Embryonic facial prominence (tissue), 1 donor: ENCODE data around the gene HS2ST1.
"Not testable (repeated sequence)": the region's sequence is repeated elsewhere in the genome, so short reads cannot be mapped to it uniquely, and the experiment has no call there.

Source experiments
- DNase-seq: peaks from one replicate; pipeline ENCODE4 v3.0.0-alpha.2; 2016; ENCODE audit errors: extremely low spot score

HS2ST1 gene

DNA sequence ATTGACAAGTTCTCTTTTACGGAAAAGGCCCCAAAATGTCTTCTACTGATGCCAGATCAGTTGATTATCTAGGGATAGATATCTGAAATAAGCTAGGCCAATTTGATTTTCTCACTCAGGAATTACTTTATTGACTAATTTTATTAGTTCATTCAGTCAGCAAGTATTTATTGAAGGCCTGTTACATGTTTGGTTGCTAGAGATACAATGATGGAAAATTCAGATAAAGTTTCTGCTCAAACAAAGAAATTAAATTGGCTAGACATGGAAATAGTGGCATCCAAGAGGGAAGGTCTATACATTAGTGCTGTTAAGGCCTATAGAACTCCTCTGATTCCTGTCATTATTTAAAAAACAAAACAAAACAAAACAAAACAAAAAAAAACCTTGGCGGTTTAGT, 56.5 kb downstream of the HS2ST1 start:
- DNase-seq: no peak

DNA sequence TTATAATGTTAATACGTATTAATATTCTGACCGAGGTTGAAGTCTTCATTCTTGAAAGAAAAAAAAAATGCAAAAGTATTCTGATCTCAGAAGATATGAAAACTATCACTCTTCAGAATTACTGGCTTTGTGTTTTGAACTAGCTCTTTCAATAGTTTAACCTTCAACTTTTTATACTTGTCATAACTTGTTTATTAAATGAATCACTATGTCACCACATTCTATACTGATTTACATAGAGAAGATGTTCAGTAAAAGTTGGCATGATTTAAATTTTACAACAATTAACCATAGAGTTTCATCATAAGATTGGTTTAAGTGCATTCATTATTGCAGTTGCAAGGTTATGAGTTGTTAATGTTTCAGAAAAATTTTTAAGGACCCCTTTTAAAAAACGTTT, 57.3 kb downstream of the HS2ST1 start:
- no peak for DNase-seq

GRCh38 chr1:86972262-86972661, 57.8 kb downstream of the HS2ST1 start:
- no peak for DNase-seq

DNA sequence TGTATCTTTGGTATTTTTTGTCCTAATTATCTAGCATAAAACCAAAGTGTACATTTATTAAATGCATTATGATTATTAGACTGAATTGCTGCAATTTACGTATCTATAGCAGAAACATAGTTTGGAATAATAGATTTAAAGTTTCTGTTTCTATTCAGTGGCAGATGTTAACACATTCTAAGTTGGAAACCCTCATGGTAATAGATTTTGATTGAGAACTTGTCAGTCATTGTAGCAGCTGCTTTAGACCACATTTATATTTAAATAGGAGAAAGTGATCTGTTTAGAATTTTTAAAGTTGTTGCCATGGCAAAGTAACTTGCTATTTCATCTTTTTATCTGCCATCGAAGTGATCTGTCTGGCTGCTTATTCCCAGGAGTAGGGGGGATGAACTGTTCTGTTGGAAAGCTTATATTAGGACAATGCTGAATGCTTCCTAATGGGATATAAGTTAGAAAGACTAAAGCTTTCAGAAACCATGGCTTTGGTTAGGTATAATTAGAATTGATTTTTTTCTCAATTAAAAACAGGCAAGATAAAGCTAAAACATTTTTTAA, 61.6 kb downstream of the HS2ST1 start:
- DNase-seq: no peak

DNA sequence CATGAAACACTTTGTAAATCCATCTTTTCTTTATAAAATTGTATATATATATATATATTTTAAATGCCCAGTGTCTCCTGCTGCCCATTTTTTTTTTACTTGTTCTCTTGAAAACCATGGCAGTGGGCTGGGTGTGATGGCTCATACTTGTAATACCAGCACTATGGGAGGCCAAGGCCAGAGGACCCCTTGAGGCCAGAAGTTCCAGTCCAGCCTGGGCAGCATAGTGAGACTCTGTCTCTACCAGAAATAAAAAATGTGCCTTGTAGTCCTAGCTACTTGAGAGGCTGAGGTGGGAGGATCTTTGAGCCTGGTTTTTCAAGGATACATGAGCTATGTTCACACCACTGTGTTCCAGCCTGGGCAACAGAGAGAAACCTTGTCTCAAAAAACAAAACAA, 62.2 kb downstream of the HS2ST1 start:
- DNase-seq: no peak

GRCh38 chr1:86981482-86982213, 67.2 kb downstream of the HS2ST1 start:
- no peak for DNase-seq

DNA sequence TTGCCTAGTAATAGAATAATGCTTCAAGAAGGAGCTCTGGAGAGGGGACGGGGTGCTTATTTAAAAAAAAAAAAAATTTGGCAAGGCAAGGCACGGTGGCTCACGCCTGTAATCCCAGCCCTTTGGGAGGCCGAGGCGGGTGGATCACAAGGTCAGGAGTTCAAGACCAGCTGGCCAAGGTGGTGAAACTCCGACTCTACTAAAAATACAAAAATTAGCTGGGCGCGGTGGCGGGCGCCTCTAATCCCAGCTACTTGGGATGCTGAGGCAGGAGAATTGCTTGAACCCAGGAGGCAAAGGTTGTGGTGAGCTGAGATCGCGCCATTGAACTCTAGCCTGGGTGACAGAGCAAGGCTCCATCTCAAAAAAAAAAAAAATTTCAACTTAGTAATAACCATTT, 69.2 kb downstream of the HS2ST1 start:
- DNase-seq: not testable (repeated sequence)

DNA sequence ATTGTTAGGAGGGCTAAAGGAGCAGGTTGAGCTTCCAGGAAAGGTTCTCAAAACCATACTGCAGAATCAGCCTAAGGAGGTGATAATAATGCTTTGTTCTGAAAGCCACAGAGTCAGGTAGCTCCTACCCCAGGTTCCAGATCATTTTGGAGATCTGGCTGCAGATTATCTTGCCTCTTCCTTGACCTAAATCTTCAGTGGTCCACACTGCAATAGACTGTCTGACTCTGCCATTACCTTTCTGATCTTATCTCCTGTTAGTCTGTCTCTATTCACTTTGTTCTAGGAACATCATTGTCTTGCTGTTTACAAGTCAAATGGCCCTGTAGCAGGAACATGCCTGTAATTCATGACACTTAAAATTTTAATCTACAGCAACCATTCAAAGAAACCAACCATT, 73.0 kb downstream of the HS2ST1 start:
- DNase-seq: no peak

DNA sequence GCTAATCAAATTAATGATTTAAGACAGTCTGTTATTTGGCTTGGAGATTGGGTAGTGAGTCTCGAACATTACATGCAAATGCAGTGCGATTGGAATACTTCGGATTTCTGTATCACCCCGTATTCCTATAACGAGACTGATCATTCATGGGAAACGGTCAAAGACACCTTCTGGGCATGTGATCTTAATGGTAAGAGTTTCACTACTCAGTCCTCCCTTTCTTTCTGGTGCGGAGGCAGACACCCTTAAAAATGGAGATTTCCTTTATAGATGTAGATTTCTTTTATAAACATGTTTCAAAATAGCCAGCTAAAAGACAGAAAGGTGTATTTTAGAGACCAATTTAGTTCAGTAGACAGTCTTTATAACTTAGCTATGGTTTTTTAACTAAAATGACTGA, 74.4 kb downstream of the HS2ST1 start:
- DNase-seq: no peak

DNA sequence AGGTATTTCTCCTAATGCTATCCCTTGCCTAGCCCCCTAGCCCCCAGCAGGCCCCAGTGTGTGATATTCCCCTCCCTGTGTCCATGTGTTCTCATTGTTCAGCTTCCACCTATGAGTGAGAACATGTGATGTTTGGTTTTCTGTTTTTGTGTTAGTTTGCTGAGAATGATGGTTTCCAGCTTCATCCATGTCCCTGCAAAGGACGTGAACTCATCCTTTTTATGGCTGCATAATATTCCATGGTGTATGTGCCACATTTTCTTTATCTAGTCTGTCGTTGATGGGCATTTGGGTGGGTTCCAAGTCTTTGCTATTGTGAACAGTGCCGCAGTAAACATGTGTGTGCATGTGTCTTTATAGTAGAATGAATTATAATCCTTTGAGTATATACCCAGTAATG, 75.3 kb downstream of the HS2ST1 start:
- DNase-seq: not testable (repeated sequence)

DNA sequence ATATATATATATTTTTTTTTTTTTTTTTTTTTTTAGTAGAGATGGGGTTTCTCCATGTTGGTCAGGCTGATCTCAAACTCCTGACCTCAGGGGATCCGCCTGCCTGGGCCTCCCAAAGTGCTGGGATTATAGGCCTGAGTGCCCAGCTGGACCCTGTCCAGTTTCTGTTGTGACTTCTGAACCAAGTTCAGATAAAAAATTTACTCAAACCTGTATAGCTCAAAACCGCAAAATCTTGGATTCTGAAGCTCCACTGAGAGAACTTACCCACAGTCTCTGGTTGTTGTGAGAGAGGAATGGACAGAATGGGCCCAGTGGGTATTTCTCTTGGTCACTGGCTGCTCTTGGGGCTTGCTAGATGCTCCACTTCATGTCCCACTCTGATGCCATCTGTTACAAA, 76.4 kb downstream of the HS2ST1 start:
- DNase-seq: no peak

DNA sequence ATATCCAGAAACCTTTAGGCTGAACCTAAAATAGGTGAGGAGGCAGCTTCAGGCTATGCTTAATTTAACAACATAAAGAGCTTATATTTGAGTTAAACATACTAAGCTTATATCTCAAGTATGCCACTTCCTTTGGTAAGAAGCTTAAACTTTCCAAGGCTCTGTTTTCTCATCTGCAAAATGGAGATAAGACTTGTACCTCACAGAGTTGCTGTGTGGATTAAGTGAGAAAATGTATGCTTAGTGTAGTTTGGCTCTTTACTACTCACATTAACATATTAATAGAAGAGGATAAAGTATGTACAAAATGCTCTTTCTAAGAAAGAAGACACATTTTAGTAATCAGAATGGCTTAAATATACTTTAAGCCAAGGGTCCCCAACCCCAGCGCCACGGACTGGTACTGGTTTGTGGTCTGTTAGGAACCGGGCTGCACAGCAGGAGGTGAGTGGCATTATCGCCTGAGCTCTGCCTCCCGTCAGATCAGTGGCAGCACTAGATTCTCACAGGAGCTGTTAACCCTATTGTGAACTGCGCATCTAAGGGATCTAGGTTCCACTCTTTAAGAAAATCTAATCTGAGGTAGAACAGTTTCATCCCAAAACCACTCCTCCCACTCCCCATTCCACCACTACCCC, 77.2 kb downstream of the HS2ST1 start:
- DNase-seq: no peak

- DNase-seq: no peak
Observed at GRCh38 chr1:86992861-86993260, 78.4 kb downstream of the HS2ST1 start.

GRCh38 chr1:86993269-86993985, 79.0 kb downstream of the HS2ST1 start:
- DNase-seq: no peak

DNA sequence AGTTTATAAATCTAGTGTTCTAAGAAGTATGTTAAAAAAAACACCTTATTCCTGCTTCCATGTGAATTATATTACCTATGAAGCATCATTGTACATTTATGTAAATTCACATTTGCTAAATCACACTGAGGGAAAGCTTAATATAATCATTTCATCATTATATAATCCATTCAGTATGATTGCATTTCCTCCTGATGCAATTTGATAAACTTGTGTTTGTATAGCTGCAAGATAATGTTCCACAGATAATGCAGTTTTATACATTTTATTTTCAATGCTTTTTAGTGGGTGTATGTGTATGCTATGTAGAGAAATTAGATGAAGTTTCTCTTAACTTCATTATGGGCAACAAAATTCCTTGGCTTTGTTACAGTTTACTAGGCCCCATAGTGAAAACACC, 79.6 kb downstream of the HS2ST1 start:
- no peak for DNase-seq

DNA sequence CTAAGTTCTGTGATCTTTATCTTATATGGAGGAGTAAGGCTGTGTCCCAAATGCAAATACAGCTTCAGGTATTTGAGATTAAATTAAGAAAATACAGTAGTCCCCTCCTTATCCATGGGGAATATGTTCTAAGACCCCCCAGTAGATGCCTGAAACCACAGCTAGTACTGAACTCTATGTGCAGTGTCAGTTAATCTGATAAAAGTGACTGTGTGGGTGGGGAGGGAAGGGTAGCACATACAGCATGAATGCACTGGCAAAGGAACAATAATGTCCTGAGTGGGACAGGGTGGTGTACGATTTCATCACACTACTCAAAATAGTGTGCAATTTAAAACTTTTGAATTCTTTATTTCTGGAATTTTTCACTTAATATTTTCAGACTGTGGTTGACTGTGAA, 83.1 kb downstream of the HS2ST1 start:
- no peak for DNase-seq

DNA sequence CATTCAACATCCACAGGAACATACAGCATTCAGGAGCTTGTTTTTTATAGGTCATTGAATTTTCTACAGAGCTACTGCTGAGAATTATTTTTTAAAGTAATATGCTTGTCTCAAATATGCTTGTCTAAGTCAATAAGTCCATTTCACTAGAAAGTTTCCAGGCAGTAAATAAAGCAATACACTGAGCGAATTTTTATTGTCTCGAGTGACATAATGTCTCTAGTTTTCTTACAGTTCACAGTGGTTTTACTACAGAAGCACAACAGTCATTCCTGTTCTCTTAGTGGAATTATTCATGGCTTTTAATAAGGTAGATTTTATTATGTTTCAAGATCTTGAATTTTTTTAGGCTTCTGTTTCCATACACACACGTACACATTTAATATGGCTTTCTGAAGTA, 83.8 kb downstream of the HS2ST1 start:
- no peak for DNase-seq

DNA sequence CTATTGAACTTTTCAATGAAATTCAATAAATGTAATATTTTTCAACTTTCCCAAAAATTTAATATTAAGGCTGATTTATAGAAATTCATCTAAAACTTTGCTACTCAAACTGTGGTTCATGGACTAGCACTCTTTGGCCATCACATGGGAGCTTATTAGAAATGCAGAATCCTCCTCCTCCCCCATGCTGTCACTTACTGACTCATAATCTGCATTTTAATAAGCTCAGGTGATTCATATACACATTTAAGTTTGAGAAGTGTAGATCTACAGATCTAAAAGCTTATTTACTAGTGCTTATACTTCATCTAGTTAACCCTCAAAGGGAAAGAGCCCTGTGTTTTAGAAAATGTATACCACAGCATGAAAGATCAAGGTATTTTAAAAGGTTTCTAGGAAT, 84.3 kb downstream of the HS2ST1 start:
- DNase-seq: no peak

DNA sequence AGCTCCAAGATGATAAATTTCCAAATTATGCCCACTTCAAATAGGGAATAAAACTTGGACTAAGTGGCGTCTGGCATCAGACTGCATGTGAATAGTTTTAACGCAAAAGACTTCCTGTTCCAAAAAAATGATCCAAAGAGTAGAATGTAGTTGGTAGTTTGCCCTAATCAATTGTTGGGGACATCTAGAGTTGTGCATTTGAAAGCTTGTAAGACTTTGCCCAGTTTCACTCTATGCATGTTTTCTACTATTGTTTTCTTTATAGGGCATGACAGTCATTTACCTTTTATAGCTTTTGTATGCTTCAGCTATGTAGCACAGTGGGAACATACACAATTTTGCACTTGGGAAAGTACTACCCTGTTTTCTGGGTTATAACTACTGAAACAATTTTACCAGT, 86.0 kb downstream of the HS2ST1 start:
- no peak for DNase-seq

- DNase-seq: no peak
Observed at GRCh38 chr1:87004857-87005256, 90.4 kb downstream of the HS2ST1 start.

GRCh38 chr1:87007323-87007722, 92.9 kb downstream of the HS2ST1 start:
- DNase-seq: no peak

GRCh38 chr1:87013385-87013784, 99.0 kb downstream of the HS2ST1 start:
- not testable (repeated sequence) for DNase-seq
